Stomach (tissue), 9 donors: Measurements from ENCODE around the gene ODF2L. TPM values are rescaled to one million over a fixed set of nuclear protein-coding genes. Genes with fewer than 3 reads are reported as not detected.

Source experiments
- DNase-seq, 2 donors: peaks; one replicate each; pipeline versions ENCODE4 v3.0.0 to v3.0.0-alpha.2; 2013 to 2019
- H3K27ac ChIP-seq, 5 donors: fragments of 200-600 bp in 4 of 5; sonication (generic) in 4 of 5; one replicate each; pipeline ENCODE4 v1.5.1; 2013 to 2019; ENCODE audit warnings: mild to moderate bottlenecking in 1 of 5, moderate library complexity in 1 of 5
- H3K27me3 ChIP-seq, 3 donors: fragments of 200-600 bp; sonication (generic); one replicate each; pipeline ENCODE4 v1.5.1; 2017 to 2019; ENCODE audit warnings: mixed run types in 1 of 3
- H3K36me3 ChIP-seq, 4 donors: fragments of 200-600 bp; sonication (generic); 1 replicate in 3 of 4; 2 replicates in 1 of 4; pipeline ENCODE4 v1.5.1; 2016 to 2019
- H3K4me1 ChIP-seq, 4 donors: fragments of 200-600 bp; sonication (generic); one replicate each; pipeline ENCODE4 v1.5.1; 2016 to 2019
- H3K4me3 ChIP-seq, 4 donors: fragments of 200-600 bp; sonication (generic) in 3 of 4; one replicate each; pipeline ENCODE4 v1.5.1; 2016 to 2019; ENCODE audit warnings: mild to moderate bottlenecking in 1 of 4
- H3K9me3 ChIP-seq, 4 donors: fragments of 200-600 bp; sonication (generic); one replicate each; pipeline ENCODE4 v1.5.1; 2016 to 2019
- CTCF ChIP-seq, 7 experiments: fragments of 450-650 bp in 4 of 7; fragments of 200-600 bp in 3 of 7; sonication (generic) in 3 of 7; IDR thresholded peaks; one replicate each; pipeline ENCODE4 v1.5.1; 2016 to 2019; ENCODE audit warnings: antibody characterized with exemption in 7 of 7, control low read depth in 2 of 7, mild to moderate bottlenecking in 1 of 7
- EP300 ChIP-seq: sonication (generic); formaldehyde crosslinking; IDR thresholded peaks from one replicate; pipeline ENCODE4 v1.6.1; 2017; ENCODE audit warnings: antibody characterized with exemption
- POLR2A ChIP-seq, 4 donors: fragments of 450-650 bp; IDR thresholded peaks; one replicate each; pipeline ENCODE4 v1.6.1; 2016; ENCODE audit warnings: antibody characterized with exemption in 4 of 4, control low read depth in 2 of 4, mild to moderate bottlenecking in 1 of 4, moderate library complexity in 1 of 4
- POLR2AphosphoS5 ChIP-seq, 3 donors: sonication (generic); formaldehyde crosslinking; IDR thresholded peaks; one replicate each; pipeline ENCODE4 v1.6.1; 2016; ENCODE audit warnings: antibody characterized with exemption in 3 of 3
- WGBS, 5 donors: extraction: QIAGEN DNeasy Blood & Tissue Kit in 3 of 5; methylation state at CpG; one replicate each; pipeline versions ENCODE4 v1.1.5 to v1.1.7; 2013 to 2018; 5-methylcytosine and 5-hydroxymethylcytosine counted together
- intact Hi-C: fragments of 100-400 bp; cut with DNase I; formaldehyde crosslinking; loops from one replicate; pipeline ENCODE4 v1.15.1; 2023; ENCODE audit warnings: low total_unique reads
- polyA plus RNA-seq, 3 donors: library from polyadenylated mRNA; stranded (reverse); fragments of 200-250 nt; gene quantifications; one replicate each; pipeline ENCODE4 v1.2.3, GENCODE V29; 2013
- total RNA-seq, 5 donors: library from RNA; depleted of rRNA; stranded (reverse); fragments of >200 nt; gene quantifications; one replicate each; pipeline versions ENCODE4 v1.1.0 to v1.2.3, GENCODE V29; 2014 to 2016
- donor health status: healthy with polysubstance abuse.
- donor health status: Bipolar disorder and iron deficiency.
- donor health status: healthy.

The ODF2L gene
- total and polyA plus RNA-seq, 8 donors = 6.0 to 159 (median 49.2) TPM

- H3K36me3 ChIP-seq = no peaks in the 10 kb centered on the region
- WGBS, 5 donors = 63 to 80% (median 69%) methylated on average over 2 of the region's 2 CpGs
- TF ChIP-seq POLR2AphosphoS5 (IDR thresholded peaks at IDR 0.05) (no peak), CTCF (IDR thresholded peaks at IDR 0.05) (no peak), EP300 (no peak), POLR2A (IDR thresholded peaks at IDR 0.05) (no peak)
- peaks cover 0 to 72% (median 20%) of the 10 kb centered on the region in 3 donors for H3K27me3 ChIP-seq
- DNase-seq = peak in 1 of 2 donors; percentile 23
- H3K9me3 ChIP-seq = no peaks in the 10 kb centered on the region
- no peak overlapping the region for H3K27ac ChIP-seq
- no peak overlapping the region for H3K4me3 ChIP-seq
- peaks cover 0 to 19% (median 2%) of the 10 kb centered on the region in 4 donors for H3K4me1 ChIP-seq
- intact Hi-C loops = no loop called here
These were observed 39.9 kb upstream of the ODF2L start for GRCh38 chr1:86436041-86436440.

- Histone ChIP-seq H3K9me3 (no peaks in the 10 kb centered on the region), H3K27me3 (peaks cover 0 to 74% (median 20%) of the 10 kb centered on the region in 3 donors), H3K27ac (no peak overlapping the region), H3K4me1 (peaks cover 2 to 24% (median 4%) of the 10 kb centered on the region in 4 donors), H3K4me3 (no peak overlapping the region), H3K36me3 (no peaks in the 10 kb centered on the region)
- TF ChIP-seq CTCF (IDR thresholded peaks at IDR 0.05) = no peak
- TF ChIP-seq EP300 = no peak
- no peak for TF ChIP-seq POLR2AphosphoS5 (IDR thresholded peaks at IDR 0.05)
- no peak for TF ChIP-seq POLR2A (IDR thresholded peaks at IDR 0.05)
- no peak for DNase-seq
- WGBS, 5 donors = 10 to 53% (median 25%) methylated on average over 2 of the region's 2 CpGs
- intact Hi-C loops = no loop called here
These were observed 39.2 kb upstream of the ODF2L start for GRCh38 chr1:86435327-86435726.

- H3K36me3 ChIP-seq = no peaks in the 10 kb centered on the region
- no peak overlapping the region for H3K4me3 ChIP-seq
- TF ChIP-seq POLR2A (IDR thresholded peaks at IDR 0.05) = no peak
- TF ChIP-seq POLR2AphosphoS5 (IDR thresholded peaks at IDR 0.05) = no peak
- TF ChIP-seq CTCF (IDR thresholded peaks at IDR 0.05) = no peak
- no peak overlapping the region for H3K27ac ChIP-seq
- peaks cover 3 to 37% (median 7%) of the 10 kb centered on the region in 4 donors for H3K4me1 ChIP-seq
- H3K27me3 ChIP-seq = peaks cover 0 to 63% (median 15%) of the 10 kb centered on the region in 3 donors
- intact Hi-C loops = no loop called here
- no peaks in the 10 kb centered on the region for H3K9me3 ChIP-seq
- DNase-seq = no peak
These were observed 37.9 kb upstream of the ODF2L start for GRCh38 chr1:86434059-86434458.

- Histone ChIP-seq H3K27me3 (peaks cover 0 to 46% (median 0%) of the 10 kb centered on the region in 3 donors), H3K9me3 (no peaks in the 10 kb centered on the region), H3K4me3 (no peak overlapping the region), H3K27ac (peak overlapping the region in 4 of 5 donors; percentile 47 to 82 (median 67)), H3K36me3 (no peaks in the 10 kb centered on the region), H3K4me1 (peaks cover 3 to 36% (median 7%) of the 10 kb centered on the region in 4 donors)
- peak in 1 of 2 donors; percentile 38 for DNase-seq
- TF ChIP-seq POLR2AphosphoS5 (IDR thresholded peaks at IDR 0.05) = no peak
- no peak for TF ChIP-seq POLR2A (IDR thresholded peaks at IDR 0.05)
- TF ChIP-seq EP300 = no peak
- no peak for TF ChIP-seq CTCF (IDR thresholded peaks at IDR 0.05)
- intact Hi-C loops = no loop called here
These were observed 34.3 kb upstream of the ODF2L start for GRCh38 chr1:86430376-86430775.
